ENCODE measurements around the gene AUNIP.
A peak's percentile ranks its signal among the peaks of the same experiment; 100 is the strongest.

The AUNIP gene

DNA sequence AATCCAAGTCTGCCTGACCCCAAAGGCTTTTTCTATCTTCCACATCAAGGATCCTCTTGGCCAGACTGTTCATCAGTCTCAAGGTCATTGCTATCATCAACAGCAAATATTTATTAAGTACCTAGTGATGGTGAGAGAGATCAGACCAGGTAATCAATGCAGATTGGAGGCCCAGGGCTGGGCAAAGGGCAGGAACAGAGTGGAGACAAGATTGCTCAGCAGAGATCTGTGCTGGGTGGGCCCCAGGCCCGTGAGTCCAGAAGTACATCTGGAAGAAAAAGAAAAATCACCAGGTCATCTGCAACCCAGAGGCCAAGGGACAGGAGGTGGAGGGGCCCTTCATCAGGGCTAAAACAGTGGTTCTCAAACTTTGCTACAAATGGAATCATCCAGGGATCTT is 26.3 kb upstream of the AUNIP start:
- DNase-seq = no peak

DNA sequence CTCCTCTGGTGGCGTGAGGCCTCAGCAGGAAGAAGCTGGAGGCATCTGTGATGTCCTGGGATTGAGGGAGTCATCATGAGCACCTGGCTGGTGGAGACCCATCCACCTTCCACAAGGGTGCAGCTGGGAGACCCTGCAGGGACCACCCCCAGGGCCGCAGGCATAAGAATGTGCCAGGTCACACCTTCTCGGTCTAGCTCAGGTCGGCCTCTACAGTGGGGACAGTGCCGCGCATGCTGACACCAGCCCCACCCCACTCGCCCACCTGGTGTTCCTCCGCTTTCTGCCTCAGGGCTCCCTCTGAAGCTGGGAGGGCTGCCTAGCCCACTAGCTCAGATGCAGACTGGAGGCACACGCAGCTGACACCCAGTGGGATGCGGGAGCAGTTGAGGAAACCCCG is 22.0 kb upstream of the AUNIP start:
- no peak for DNase-seq

DNA sequence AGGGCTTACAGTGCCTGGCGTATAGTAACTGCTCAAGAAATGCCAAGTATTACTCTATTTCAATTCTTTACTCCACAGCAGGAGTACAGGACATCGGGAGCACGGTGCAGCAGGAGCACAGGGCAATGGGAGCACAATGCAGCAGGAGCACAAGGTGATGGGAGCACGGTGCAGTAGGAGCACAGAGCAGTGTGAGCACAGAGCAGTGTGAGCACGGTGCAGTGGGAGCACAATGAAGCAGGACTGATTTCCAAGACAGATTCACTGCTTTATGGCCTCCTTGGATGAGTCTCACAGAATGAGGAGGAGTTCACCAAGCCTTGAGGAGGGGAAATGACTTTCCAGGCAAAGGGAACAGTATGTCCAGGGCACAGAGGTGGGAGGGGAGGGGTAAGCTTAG is 21.3 kb upstream of the AUNIP start:
- DNase-seq = no peak

DNA sequence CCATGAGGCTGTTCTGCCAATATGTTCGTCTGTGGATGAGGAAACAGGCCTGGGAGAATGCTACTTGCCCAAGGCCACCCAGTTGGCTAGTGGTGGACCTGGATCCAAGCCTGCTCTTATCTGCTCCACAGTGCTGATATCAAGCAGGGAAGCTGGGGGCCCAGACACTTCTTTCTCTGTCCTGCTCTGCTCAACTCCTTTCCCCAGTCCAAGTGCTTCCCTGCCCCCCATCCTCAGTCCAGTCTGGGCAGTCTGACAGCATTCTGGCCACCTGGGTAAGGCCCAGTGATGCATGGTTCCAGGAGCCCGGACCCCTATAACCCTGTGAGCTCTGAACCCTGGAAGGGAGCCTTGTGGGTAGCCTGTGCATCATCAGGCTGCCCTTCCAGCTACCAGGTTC is 20.4 kb upstream of the AUNIP start:
- DNase-seq = peak; percentile 35

DNA sequence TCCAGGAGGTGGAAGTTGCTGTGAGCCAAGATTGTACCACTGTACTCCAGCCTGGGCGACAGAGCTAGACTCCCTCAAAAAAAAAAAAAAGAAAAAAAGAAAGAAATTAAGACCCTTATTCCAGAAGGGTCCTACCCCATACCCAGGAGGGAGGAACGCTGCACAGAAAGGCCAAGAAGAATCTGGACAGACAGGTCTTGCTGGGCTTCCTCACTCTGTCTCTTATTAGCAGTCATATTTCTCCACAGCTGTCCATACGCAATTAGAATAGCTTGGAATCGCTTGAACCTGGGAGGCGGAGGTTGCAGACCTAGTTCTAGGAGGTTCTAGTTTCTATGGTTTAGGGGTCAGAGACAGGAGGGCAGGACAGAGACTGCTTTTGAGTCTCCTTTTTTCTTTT is 19.4 kb upstream of the AUNIP start:
- DNase-seq = no peak

DNA sequence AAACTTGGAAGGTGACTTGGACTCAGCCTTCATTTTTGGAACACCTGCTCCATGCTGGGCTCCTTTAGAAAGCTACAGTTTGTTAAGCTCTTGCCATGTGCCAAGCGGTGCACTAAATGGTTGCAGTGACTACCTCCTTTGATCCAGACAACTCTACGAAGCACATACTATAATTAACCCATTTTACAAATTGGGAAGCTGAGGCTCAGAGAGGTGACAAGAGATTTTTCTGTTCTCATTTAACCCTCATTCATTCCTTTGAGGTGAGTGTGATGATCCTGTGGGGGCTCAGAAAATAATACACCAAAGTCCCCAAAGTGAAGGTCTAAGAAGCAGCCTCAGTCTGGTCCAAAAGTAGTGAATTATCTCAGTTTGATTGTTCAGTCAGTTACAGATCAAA is 17.9 kb upstream of the AUNIP start:
- DNase-seq = no peak

DNA sequence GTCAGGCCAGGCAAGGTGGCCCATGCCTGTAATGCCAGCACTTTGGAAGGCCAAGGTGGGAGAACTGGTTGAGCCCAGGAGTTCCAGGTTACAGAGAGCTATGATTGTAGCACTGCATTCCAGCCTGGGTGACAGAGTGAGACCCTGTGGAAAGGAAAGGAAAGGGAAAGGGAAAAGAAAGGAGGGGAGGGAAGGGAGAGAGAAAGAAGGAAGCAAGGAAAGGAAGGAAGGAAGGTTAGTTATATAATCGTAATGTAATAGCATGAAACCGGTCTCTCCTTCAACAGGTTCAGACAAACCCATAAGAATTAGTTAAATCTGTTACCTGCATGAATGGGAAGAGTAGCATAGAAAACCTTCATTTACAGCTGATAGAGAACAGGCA is 17.4 kb upstream of the AUNIP start:
- no peak for DNase-seq

DNA sequence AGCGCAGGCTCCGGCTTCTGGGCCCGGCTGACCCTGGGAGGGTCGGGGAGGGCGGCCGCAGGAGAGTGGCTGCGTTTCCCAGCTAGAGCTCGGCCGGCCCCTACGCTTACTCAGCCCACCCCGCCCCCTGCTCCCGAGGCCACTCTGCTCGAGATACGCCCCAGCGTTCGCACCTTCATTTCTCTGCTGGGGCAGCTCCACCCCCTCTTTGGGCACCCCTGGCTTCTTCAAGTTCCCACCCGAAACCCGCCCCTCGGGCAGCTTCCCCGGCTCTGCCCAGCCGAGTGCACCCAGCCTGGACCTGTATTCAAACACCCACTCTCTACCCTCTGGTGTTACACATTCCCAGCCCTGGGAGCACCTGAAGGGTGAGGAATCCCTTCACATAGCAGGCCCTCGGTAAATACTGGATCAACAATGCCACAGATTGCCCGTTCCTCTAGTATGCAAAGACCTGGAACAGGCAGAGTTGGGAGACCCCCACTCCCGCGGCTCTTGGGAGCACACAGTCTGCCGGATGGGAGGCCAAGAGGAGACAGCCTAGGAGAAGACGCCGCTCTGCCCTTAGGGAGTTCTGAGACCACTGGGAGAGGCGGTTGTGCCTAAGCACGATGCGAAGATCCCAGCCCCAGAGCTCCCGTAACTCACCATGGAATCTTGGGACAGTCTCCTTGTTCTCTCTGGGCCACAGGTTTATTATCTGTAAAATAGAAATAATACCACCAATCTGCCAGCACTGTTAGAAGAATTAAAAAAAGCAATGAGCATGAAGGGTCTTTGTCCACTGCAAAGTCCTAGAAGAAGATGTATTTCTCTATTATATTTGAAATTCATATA is 16.8 kb upstream of the AUNIP start:
- peak; percentile 66 for DNase-seq

DNA sequence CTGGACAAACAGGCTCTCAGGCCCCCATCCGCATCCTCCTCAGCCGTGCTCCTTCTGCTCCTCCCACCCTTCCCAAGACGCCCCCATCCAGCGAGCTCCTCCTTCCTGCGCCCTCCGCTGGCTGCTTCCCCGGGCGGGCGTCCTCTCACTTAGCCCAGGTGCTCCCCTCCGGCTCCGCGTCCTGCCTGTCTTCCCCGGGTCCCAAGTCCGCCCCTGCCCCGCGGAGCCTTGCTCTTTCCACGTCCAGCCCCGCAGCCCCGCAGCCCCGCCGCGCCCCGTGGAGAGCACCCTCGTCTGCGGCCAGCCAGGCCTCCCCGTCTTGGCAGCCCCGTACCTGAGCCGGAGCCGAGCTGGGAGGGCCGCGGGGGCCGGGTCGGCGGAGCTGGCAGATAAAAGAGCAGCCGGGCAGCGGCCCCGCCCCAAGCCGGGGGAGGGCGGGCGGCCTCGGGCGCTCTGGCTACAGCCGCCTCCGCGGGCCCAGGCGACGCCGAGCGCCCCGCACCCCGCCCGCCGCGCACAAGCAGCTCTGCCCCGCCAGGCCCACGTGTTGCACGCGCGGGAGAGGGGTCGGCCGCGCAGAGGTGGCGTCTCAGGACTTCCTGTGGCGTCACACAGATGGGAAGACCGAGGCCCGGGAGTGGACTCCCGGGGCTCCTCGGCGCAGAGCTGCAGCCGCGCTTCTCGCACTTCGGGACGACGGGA is 16.0 kb upstream of the AUNIP start, which contains the start of gene PAQR7:
PAQR7 (minus strand) TSS at position 555 of the 702 bp plus-strand sequence. CDS start 11,869 bp downstream, outside the sequence.
- DNase-seq = peak; percentile 89

DNA sequence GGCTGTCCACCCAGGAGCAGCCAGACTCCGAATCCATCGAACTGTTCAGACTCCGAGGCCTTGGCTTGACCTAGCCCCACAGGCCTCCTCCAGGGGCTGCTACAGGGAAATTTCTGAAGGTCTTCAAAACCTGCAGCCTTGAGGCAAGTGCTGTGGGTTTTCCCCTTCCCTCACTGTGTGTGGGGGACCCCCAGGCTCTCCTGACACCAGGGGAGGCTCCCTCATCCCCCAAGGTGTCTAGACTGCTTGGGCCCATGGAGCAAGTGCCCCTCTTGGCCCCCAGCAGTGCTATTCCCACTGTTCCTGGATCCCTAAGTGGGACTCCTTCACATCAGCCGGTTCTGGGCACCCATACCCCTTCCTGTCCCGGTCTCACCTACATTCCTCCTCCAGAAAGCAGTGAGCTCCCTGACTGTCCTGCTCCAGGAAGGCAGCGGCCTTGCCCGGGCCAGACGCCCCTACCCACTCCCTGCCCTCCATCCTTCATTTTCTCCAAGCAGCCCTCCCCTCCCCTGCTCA is 15.4 kb upstream of the AUNIP start:
- no peak for DNase-seq

DNA sequence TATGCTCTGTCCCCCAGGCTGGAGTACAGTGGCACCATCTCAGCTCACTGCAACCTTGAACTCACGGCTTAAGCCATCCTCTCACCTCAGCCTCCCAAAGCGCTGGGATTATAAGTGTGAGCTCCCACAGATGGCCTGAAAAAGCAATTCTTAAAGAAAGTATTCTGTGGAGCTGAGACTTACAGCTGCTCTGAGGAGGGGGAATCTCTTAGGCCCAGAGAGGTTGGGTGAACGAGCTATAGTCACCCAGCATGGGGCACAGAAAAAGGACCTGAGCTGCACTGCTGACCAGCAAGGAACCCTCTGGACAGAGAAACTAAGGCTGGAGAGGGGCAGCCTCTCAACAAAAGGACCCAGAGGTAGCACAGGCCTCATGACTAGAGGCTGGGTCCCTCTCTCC is 15.0 kb upstream of the AUNIP start:
- no peak for DNase-seq

DNA sequence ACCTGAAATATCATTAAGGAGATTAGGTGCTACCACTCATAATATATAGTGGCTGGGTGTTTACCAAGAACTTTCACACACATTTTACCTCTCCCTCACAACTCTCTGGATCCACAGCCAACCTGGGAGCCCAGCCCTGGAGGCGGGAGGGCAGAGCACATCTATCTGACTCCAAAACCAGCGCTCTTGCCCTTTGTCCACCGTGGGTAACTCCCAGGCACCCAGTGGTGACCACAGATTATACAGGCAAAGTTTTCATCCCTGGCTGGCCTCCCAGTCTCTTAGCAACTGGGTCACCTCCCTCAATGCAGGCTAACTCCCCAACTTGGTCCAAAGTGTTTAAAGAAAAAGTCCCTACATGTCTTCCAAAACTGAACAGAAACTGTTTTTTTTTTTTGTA is 13.9 kb upstream of the AUNIP start:
- DNase-seq = peak; percentile 56

DNA sequence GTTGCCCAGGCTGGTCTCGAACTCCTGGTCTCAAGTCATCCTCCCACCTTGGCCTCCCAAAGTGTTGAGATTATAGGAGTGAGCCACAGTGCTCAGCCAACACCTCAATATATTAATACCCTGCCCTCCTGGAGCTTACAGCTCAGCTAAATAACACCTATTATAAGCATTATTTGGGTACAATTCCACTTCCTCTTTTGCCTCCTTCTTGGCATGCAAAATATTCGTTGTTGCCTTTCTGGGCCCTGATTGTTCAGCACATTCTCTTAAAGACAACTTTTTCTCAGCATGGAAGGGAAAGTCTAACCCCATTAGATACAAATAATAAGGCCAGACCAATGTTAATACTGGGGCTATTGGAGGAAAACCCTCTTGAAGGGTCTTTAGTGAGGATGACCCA is 13.5 kb upstream of the AUNIP start:
- peak; percentile 53 for DNase-seq

DNA sequence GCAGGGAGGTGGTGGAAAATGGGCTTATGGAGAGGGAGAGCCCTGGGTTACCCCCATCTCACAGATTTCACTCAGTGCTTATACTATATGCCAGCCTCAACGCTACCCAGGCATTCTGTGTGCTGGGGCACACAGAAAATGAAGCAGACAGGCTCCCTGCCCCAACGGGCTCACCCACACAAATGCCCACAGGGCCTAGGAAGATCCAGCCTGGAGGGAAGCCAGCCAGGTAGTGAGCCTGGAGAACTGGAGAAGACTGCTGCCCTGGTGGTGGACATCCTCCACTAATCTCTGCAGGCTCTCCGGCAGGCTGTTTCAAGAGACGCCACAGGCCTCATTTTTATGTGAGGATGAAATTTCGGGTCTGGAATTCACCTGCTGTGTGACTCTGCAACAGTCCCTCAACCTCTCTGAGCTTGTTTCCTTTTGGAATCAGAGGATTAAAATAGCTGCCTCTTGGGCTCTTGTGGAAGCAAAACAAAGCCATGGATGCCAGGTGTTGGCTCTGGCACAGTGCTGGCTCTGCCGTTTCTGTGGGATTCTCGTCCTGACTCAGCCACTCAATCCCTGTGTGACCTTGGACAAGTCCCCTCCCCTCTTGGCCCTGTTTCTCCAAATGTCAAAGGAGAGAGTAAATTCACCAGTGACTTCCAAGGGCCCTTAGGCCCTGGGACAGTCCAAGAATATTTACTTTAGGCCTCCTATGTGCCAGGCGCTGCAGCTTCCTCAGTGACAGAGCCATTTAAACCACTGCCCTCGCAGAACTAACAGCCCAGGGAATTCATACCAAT is 12.6 kb upstream of the AUNIP start:
- no peak for DNase-seq

DNA sequence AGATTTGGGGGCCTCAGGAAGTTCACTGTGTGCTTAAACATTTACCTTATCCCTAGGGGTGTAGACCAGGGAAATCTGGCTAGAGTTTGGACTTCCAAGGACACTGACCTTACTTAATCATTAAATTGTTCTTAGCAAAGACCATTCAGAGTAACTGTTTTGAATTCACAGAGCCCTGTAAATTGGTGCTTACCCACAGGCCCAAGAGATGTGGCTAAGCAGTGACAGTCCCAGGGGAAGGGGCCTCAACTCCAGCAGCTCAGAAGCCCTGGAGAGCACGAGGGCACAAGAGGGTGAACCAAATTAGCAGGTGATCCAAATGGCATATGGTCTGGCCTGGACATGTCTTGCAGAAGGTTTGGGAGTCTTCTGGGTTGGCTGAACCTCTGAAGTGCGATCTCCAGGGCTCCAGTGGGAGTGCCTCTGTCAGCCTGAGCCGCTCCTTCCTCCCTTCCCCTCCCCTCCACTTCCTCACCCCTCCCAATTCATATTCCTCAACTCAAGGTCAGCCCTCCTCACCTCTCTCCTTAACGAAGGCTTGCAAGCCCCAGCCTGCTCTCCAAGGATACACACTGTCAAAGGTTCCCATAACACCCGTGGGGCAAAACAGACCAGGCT is 11.9 kb upstream of the AUNIP start:
- no peak for DNase-seq

DNA sequence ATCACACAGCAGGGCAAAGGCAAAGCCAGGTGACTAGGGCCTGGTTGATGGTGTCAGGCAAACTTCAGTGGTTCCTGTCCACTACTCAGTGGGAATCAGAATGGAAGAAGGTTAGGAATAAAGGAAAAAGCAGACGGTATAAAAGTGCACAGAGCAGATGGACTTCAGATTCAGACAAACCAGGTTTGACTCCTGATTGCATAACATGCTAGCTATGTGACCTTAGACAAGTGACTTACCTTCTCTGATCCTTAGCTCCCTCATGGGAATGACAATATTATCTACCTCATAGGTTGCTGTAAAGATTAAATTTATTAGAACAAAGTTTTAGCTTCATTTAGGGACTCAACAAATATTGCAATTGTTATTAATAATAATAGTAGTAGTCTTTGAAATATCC is 11.4 kb upstream of the AUNIP start:
- no peak for DNase-seq

DNA sequence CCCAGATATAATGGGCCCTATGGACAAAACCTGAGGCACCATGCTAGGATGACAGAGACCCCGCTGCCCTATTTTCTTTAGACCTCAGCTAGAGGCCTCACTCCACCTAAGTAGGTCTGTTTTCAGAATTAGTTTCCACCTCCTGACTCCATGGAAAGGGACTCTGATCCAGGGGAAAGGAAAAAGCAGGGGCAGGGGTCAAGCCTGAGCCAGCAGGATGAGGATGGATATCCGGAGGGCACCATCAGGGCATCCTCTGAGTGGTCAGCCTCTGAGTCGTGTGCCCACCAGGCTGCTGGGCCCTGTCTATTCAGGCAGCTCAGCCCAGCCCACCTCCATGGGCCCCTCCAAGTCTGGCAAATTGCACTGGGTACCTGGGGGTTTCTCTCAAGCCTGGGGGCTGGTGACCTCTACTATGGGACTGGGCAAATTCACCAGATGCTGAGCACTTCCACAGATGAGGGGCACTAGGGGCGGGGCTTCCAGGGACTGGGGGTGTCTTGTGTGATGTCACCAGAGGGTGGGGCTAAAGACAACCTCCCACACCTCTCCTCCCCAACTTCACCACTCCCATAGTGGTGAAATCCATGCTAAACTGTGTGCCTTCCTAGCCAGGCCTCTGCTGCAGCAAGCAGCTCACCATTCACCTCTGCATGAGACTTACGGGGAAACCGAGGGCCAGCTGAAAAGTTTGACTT is 10.8 kb upstream of the AUNIP start:
- DNase-seq = peak; percentile 53

DNA sequence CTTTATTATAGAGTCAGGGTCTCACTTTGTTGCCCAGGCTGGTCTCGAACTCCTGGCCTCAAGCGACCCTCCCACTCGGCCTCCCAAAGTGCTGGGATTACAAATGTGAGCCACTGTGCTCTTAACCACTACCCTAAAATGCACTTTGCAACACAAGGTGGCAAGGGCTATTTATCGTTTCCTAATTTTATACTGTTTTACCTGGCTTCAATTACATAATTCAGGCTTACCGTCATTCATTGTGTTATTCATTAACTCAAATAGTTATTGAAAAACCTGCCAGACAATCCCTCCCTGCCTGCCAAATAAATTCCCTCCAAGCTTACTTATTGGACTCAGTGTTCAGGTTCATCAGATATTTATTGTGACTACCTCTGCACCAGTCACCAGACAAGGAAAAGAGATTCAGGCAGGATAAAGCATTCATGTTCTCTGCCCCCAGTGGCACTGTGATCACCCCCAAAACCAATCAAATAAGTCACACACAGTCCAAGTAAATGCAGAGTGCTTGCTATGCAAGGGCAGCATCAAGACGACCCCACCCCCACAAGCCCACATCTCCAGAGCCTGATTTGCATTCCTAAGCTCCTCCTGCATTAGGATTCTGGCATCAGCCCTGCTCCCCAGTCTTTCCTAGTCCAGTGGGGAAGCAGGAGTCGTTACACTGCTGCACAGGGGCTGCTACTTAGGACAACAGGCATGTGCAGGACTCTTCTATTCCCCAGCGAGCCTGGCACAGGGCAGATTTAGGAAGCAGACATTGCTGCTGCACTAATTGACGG is 8.1 kb upstream of the AUNIP start:
- DNase-seq = no peak

DNA sequence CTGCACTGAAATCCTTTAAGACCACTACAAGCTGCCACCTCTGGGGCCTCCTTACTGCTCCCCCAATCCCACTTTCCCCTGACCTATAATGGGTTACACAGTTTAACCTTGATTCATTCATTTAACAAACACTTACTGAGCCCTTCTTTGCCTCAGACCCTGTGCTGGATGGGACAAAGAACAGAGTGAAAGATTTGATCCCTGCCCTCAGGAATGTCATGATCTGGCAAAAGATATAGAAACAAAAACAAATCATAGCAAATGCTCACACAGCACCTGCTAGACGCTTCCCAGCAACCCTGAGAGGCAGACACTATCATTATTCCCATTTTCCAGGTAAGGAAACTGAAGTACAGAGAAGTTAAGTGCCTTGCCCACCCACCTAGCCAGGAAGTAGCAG is 7.0 kb upstream of the AUNIP start:
- DNase-seq = no peak

DNA sequence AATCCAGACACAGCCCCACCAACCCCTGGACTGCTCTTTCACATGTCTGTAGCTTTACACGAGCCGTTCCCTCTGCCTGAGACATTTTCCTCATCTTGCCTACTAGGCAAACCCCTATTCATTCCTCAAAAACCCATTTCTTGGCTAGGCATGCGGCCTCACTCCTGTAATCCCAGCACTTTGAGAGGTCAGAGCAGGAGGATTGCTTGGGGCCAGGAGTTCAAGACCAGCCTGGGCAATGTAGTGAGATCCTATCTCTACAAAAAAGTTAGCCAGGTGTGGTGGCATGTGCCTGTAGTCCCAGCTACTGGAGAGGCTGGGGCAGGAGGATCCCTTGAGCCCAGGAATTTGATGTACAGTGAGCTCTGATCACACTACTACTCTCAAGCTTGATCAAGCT is 5.2 kb upstream of the AUNIP start:
- no peak for DNase-seq

DNA sequence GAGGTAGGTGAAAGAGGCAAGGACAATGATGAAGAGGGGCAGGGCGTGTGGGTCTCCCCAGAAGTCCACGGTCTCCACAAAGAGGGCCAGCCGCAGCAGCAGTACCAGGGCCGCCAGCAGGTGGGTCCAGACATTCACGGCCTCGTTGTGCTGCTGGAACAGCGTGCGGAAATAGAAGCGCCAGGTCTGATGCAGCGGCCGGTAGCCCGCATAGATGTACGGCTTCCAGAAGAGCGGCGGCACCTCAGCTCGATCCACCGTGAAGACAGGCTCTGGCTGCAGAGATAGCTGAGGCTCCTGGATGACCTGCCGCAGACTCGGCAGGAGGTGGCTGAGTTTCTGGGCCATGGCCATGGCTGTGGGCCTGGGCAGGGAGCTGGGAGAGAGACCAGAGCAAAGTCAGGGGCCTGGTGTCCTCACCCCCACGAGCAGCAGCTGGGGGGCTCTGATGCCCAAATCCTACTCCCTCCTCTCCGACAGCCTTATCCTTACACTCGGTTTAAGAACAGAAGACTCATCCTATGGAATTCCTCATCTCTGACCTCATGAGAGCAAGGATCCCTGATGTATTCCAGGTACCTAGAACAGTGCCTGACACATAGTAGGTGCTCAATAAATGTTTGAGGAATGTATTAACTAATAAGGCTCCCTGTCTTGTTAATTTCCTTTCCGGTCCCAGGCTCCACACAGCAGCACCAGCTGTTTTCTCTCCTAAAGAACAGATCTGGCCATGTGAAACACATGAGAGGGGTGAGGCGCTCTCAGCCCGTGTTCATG is 4.4 kb upstream of the AUNIP start:
- no peak for DNase-seq

Measured in hematopoietic multipotent progenitor cell treated with erythropoietin and hydrocortisone succinate and interleukin-3 and kit ligand, for 4 days (in vitro differentiated cells).